Activated T-cell treated with anti-CD3 and anti-CD28 coated beads, Interleukin-2, amount 50 U/mL, for 48 hours (primary cell): ENCODE measurements around the gene CLEC16A.
"Not testable (repeated sequence)": the region's sequence is repeated elsewhere in the genome, so short reads cannot be mapped to it uniquely, and the experiment has no call there.

Source experiments
- DNase-seq, 2 experiments: peaks; one replicate each; pipeline ENCODE4 v3.0.0-alpha.2; 2020

Gene CLEC16A

GRCh38 chr16:10944249-10945064 is at the start of gene CLEC16A:
Gene CLEC16A (plus strand): TSS chr16:10944564. CDS start chr16:10944718, 154 bp downstream.
- DNase-seq: peak; percentile 96 to 98

GRCh38 chr16:10895053-10895946 is 49.1 kb upstream of the CLEC16A start:
- peak; percentile 42 to 49 for DNase-seq

- no peak for DNase-seq
These were observed 48.2 kb upstream of the CLEC16A start for GRCh38 chr16:10896165-10896564.

GRCh38 chr16:10896723-10897122 is 47.6 kb upstream of the CLEC16A start:
- no peak for DNase-seq

DNA sequence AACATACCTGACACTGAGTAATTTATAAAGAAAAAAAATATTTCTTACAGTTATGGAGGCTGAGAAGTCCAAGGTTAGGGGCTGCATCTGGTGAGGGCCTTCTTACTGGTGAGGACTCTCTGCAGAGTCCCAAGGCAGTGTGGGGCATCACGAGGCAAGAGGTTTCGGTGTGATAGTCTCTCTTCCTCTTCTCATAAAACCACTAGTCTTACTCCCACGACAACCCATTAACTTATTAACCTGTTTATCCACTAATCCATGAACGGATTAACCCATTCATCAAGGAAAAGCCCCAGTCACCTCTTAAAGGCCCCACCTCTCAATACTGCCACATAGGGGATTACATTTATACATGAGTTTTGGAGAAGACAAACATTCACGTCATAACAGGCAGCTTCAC is 47.2 kb upstream of the CLEC16A start:
- DNase-seq: no peak

GRCh38 chr16:10902999-10903398 is 41.4 kb upstream of the CLEC16A start:
- no peak for DNase-seq

DNA sequence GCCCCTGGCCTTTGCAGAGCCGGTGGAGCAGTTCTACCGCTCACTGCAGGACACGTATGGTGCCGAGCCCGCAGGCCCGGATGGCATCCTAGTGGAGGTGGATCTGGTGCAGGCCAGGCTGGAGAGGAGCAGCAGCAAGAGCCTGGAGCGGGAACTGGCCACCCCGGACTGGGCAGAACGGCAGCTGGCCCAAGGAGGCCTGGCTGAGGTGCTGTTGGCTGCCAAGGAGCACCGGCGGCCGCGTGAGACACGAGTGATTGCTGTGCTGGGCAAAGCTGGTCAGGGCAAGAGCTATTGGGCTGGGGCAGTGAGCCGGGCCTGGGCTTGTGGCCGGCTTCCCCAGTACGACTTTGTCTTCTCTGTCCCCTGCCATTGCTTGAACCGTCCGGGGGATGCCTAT is 37.9 kb upstream of the CLEC16A start:
- no peak for DNase-seq

GRCh38 chr16:10906914-10907756 is 37.2 kb upstream of the CLEC16A start:
- no peak for DNase-seq

- no peak for DNase-seq
These were observed 36.7 kb upstream of the CLEC16A start for GRCh38 chr16:10907757-10908045.

GRCh38 chr16:10911267-10911666 is 33.1 kb upstream of the CLEC16A start:
- DNase-seq: no peak

- no peak for DNase-seq
These were observed 27.8 kb upstream of the CLEC16A start for GRCh38 chr16:10916534-10916933.

DNA sequence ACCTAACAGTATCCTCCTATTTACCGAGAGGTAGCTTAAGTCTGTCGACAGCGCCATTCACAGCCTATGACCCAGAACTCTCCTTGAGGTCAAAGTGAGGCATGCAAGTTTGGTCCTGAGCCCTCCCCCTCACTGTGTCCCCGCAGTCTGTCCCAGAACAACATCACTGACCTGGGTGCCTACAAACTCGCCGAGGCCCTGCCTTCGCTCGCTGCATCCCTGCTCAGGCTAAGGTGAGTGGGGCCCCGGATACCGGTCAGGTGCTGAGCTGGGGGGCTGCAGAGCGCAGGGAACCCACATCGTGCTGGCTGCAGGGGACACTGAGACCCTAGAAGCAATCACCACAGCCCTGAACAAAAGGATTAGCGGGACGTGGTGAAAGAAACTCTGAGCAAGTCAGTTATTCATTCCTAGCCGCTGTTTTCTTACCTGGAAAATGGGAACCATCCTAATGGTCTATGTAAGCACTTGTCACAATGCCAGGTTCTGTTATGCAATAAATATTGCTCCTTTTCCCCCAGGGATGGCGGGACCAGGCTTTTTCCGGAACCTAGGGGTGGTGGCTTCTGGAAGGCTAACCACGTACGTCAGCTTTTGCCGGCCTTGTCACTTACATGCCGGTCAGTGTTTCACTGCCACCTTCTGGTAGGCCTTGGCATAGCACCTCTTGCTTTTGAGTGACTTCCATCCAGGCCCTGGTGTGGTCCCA is 25.9 kb upstream of the CLEC16A start:
- DNase-seq: peak; percentile 92 to 93

DNA sequence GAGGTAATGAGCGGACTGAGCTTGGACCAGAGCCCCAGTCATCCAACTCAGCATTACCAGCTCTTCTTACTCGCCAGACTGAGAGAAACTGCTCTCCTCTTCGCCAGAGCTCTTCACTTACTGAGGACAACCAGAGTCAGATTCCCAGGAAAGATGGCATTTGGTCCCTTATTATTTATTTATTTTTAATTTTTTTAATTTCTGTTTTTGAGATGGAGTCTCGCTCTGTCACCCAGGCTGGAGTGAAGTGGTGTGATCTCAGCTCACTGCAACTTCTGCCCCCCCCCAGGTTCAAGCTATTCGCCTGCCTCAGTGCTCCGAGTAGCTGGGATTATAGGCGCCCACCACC is 25.4 kb upstream of the CLEC16A start:
- no peak for DNase-seq

DNA sequence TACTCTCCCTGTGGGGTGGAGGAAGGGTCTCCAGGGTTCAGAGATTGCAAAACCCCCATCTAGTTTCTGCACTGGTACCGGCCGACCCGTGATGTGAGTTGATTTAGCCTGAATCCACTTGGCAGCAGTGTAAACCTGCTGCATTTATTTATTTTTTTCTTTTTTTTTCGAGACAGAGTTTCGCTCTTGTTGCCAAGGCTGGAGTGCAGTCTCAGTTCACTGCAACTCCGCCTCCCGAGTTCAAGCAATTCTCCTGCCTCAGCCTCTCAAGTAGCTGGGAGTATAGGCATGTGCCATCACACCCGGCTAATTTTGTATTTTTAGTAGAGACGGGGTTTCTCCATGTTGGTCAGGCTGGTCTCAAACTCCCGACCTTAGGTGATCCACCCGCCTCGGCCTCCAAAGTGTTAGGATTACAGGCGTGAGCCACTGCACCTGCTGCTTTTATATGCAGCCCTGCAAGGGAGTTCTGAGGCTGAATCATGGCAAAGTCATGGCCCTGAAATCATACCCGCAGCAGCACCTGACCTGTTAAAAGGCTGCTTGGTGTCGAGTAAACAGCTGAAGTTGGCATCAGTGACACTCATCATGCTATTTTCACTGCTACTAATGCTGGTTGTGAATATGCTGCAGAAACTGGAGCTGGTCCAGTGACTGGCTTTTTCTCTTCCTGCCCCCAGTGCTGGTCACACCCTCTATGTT is 23.5 kb upstream of the CLEC16A start:
- DNase-seq: no peak

- no peak for DNase-seq
These were observed 22.6 kb upstream of the CLEC16A start for GRCh38 chr16:10921536-10922327.

DNA sequence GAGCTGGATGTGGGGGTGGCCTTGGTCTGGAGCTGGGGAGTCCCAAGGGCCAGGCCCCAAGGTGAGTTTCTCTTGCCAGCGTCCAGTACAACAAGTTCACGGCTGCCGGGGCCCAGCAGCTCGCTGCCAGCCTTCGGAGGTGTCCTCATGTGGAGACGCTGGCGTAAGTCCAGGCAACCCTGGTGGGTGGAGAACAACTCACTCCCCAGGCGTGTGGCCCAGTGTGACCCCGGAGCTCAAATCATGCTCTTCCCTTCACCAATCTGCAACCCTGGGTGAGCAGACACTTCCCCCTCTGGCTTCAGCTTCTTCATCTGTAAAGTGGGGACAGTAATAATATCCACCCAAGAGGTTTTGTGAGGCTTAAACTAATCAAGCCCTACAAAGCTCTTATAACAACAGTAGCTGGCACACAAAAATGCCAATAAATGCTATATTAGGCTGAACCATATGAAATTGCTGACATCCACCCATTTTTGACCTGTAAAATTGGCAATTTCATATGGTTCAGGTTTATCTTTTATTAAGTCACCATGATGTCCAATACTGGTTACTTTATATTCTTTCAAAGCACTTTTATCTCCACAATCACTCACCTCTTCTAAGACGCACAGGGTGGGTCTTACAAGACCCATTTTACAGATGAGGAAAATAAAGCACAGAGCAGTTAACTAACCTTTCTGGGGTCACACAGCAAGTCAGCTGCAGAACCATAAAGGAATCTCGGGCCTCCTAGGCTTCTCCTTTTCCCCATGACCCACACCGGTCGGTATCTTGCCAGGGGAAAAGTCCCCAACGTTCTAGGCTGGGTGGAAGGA is 21.8 kb upstream of the CLEC16A start:
- no peak for DNase-seq

DNA sequence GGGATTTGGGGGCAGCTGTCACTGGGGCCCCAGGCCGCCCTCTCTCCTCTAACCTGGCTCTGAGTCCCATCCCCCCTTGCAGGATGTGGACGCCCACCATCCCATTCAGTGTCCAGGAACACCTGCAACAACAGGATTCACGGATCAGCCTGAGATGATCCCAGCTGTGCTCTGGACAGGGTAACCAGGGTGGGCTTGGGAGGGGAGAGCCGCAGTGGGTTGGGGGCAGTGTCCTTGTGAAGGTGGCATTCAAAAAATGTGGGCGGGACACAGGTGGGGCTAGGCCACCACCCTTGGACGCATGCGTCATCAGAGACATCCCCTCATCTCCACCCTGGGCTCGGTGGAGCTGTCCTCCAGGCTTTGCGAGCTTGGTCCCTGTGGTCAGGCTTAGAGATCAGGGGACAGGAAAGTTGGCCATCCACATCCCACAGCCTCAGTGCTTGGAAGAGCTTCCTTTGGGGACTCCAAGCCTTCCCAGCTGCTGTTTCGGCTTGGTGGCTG is 21.2 kb upstream of the CLEC16A start:
- DNase-seq: no peak

DNA sequence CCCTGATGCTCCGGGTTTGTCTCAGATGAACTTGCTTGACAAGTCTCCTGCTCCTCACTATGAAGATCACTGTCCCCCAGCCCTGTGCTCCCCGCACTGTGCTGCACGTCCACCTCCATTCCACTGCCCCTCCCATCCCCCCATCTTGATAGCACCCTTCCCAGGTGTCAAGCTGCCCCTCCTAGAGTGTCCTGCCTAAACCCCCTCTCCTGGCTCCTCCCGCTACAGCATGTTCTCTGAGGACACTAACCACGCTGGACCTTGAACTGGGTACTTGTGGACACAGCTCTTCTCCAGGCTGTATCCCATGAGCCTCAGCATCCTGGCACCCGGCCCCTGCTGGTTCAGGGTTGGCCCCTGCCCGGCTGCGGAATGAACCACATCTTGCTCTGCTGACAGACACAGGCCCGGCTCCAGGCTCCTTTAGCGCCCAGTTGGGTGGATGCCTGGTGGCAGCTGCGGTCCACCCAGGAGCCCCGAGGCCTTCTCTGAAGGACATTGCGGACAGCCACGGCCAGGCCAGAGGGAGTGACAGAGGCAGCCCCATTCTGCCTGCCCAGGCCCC is 20.6 kb upstream of the CLEC16A start:
- DNase-seq: no peak

- not testable (repeated sequence) for DNase-seq
These were observed 19.1 kb upstream of the CLEC16A start for GRCh38 chr16:10925285-10925684.

DNA sequence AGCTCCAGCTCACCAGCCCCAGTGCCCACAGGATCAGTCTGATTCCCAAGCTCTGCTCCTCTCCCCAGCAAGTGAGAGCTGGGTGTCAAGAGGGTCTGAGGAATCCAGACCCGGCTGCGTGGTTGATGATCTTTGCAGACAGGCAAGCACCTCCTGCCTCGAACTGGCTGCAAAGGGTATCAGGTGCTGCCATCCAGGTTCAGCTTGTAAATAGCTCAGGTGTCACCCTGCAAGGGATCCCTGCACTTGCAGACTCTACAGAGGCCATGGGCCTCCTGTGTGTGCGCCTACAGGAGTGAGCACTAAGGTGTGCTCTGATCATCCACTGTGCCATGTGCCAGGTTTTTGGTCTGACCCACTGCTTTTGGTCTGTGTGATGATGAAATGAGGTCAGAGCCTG is 18.3 kb upstream of the CLEC16A start:
- no peak for DNase-seq
